Right lung (tissue), 5 donors: ENCODE results near the gene LTO1. TPM values are rescaled to one million over a fixed set of nuclear protein-coding genes. Genes with fewer than 3 reads are reported as not detected.

Source experiments
- DNase-seq, 2 donors: peaks; one replicate each; pipeline ENCODE4 v3.0.0-alpha.2; 2013
- polyA plus RNA-seq, 5 donors: library from polyadenylated mRNA; unstranded; fragments of 120-200 nt; gene quantifications; one replicate each; pipeline versions ENCODE4 v1.2.1 to v1.2.3, GENCODE V29; 2013; ENCODE audit warnings: inconsistent platforms in 1 of 5, low replicate concordance in 1 of 5; ENCODE audit not compliant: insufficient read length in 5 of 5, insufficient read depth in 1 of 5

The LTO1 gene
- polyA plus RNA-seq, 5 donors: 26.2 to 37.7 (median 27.0) TPM

- DNase-seq: no peak
Observed at GRCh38 chr11:69682681-69683326, 7.7 kb upstream of the LTO1 start.

GRCh38 chr11:69682221-69682620 is 7.1 kb upstream of the LTO1 start:
- DNase-seq: no peak

GRCh38 chr11:69680688-69681087 is 5.5 kb upstream of the LTO1 start:
- DNase-seq: no peak

GRCh38 chr11:69677749-69678148 is 2.6 kb upstream of the LTO1 start:
- no peak for DNase-seq

GRCh38 chr11:69674267-69674885 is 777 bp downstream of the LTO1 start:
- no peak for DNase-seq

GRCh38 chr11:69671734-69672465 is 3.3 kb downstream of the LTO1 start:
- no peak for DNase-seq

- peak; percentile 82 to 87 for DNase-seq
Observed at GRCh38 chr11:69670158-69670845, 4.9 kb downstream of the LTO1 start.

GRCh38 chr11:69669486-69669885 is 5.7 kb downstream of the LTO1 start:
- no peak for DNase-seq

- DNase-seq: no peak
Observed at GRCh38 chr11:69667619-69668604, 7.2 kb downstream of the LTO1 start.

GRCh38 chr11:69666752-69667536 is 8.2 kb downstream of the LTO1 start:
- no peak for DNase-seq

GRCh38 chr11:69666261-69666660 is 8.9 kb downstream of the LTO1 start:
- DNase-seq: no peak

- no peak for DNase-seq
Observed at GRCh38 chr11:69665669-69666068, 9.5 kb downstream of the LTO1 start.

GRCh38 chr11:69664901-69665300 is 10.3 kb downstream of the LTO1 start:
- no peak for DNase-seq

GRCh38 chr11:69664103-69664775 is 10.9 kb downstream of the LTO1 start:
- DNase-seq: no peak

- no peak for DNase-seq
Observed at GRCh38 chr11:69663326-69663725, 11.8 kb downstream of the LTO1 start.

- no peak for DNase-seq
Observed at GRCh38 chr11:69662806-69663205, 12.3 kb downstream of the LTO1 start.

GRCh38 chr11:69662021-69662698 is 13.0 kb downstream of the LTO1 start:
- DNase-seq: no peak

- no peak for DNase-seq
Observed at GRCh38 chr11:69661413-69661715, 13.8 kb downstream of the LTO1 start.

GRCh38 chr11:69660001-69660500 is 15.1 kb downstream of the LTO1 start:
- DNase-seq: no peak
